HUES48 (cell line): Measurements from ENCODE around the gene ABCB8.
"Not testable (repeated sequence)": the region's sequence is repeated elsewhere in the genome, so short reads cannot be mapped to it uniquely, and the experiment has no call there.

ENCODE experiments used
- H3K27ac ChIP-seq: one replicate; pipeline ENCODE4 v1.7.0; 2013; ENCODE audit warnings: low read depth, low read length, inconsistent platforms
- H3K27me3 ChIP-seq: 2 replicates; pipeline ENCODE4 v1.6.1; 2013; ENCODE audit warnings: mild to moderate bottlenecking, low read length; ENCODE audit not compliant: control insufficient read depth, insufficient read depth
- H3K36me3 ChIP-seq: 2 replicates; pipeline ENCODE4 v1.6.1; 2013; ENCODE audit warnings: low read length; ENCODE audit not compliant: control insufficient read depth, insufficient read depth
- H3K4me1 ChIP-seq: 2 replicates; pipeline ENCODE4 v1.6.1; 2013; ENCODE audit warnings: mild to moderate bottlenecking, low read length; ENCODE audit not compliant: control insufficient read depth, insufficient read depth
- H3K4me3 ChIP-seq: 2 replicates; pipeline ENCODE4 v1.5.1; 2013; ENCODE audit warnings: mild to moderate bottlenecking, low read depth, low read length
- H3K9ac ChIP-seq: 2 replicates; pipeline ENCODE4 v1.6.1; 2013; ENCODE audit warnings: mild to moderate bottlenecking, low read depth, low read length, moderate library complexity
- H3K9me3 ChIP-seq: 2 replicates; pipeline ENCODE4 v1.6.1; 2013; ENCODE audit warnings: low read length; ENCODE audit not compliant: control insufficient read depth, insufficient read depth

ABCB8 gene

DNA sequence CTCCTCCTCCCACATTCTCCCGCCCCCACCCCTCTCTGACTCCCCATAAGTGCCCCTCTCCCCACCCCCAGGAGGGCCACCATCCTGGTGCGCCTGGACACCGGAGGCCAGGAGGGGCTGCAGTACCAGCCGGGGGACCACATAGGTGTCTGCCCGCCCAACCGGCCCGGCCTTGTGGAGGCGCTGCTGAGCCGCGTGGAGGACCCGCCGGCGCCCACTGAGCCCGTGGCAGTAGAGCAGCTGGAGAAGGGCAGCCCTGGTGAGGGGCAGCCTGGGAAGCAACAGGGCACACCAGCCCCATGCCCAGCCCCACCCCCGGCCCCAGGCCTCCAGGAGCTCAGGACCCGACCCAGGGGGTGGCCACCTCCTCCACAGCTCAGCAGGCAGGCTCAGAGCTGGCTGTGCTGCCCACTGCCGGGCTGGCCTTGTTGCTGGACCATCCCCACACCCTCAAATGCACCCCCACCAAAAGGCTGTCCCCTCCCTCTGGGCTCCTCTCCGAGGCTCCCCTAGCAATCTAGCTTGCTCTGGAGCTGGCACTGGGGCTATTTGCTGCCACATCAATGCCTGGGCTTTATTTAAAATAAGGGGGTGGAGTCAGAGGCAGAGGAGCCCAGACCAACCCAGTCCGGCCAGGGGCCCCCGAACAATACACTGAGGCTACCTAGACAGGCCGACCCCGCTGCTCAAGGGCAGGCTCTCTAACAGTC, 18.8 kb upstream of the ABCB8 start:
- no peaks in the 10 kb centered on the region for H3K36me3 ChIP-seq
- H3K9me3 ChIP-seq: no peaks in the 10 kb centered on the region
- no peak overlapping the region for H3K9ac ChIP-seq
- H3K4me3 ChIP-seq: no peak overlapping the region
- peaks cover 13% of the 10 kb centered on the region for H3K27me3 ChIP-seq
- peaks cover 30% of the 10 kb centered on the region; the same call in 1 of the 2 replicates for H3K4me1 ChIP-seq
- H3K27ac ChIP-seq: no peak overlapping the region

DNA sequence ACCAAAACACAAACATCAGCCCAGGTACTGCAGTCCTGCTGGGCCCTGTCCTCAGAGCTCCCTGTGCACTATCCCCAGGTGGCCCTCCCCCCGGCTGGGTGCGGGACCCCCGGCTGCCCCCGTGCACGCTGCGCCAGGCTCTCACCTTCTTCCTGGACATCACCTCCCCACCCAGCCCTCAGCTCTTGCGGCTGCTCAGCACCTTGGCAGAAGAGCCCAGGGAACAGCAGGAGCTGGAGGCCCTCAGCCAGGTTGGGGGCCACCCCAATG, 18.3 kb upstream of the ABCB8 start:
- no peak overlapping the region for H3K27ac ChIP-seq
- no peak overlapping the region for H3K9ac ChIP-seq
- no peaks in the 10 kb centered on the region for H3K9me3 ChIP-seq
- H3K27me3 ChIP-seq: peaks cover 13% of the 10 kb centered on the region
- H3K4me1 ChIP-seq: peaks cover 30% of the 10 kb centered on the region; the same call in 1 of the 2 replicates
- no peaks in the 10 kb centered on the region for H3K36me3 ChIP-seq
- H3K4me3 ChIP-seq: no peak overlapping the region

DNA sequence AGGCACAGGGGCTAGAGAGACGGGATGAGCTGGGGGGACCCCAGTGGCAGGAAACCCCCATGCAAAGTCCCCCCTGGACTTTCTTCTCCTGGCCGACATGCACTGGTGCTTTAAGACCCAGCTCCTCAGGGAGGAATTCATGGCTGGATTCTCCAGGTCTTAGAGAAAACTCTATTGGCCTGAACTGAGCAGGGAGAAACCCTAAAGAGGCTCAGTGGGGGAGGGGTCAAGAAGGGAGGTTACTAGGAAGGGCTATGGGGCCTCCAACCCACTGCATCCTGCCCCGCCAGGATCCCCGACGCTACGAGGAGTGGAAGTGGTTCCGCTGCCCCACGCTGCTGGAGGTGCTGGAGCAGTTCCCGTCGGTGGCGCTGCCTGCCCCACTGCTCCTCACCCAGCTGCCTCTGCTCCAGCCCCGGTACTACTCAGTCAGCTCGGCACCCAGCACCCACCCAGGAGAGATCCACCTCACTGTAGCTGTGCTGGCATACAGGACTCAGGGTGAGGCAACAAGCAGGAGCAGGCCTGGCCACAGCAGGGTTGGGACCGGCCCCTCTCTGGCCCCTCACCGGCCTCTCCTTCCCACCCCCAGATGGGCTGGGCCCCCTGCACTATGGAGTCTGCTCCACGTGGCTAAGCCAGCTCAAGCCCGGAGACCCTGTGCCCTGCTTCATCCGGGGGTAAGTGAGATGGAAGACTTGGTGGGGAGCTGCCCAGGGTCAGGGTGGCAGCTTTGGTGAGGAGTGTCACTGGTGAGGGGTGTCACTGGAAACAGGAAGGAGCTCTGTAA, 17.7 kb upstream of the ABCB8 start:
- Histone ChIP-seq H3K4me3 (peak overlapping the region; percentile 23; the same call in 1 of the 2 replicates), H3K27me3 (peaks cover 13% of the 10 kb centered on the region), H3K36me3 (no peaks in the 10 kb centered on the region), H3K4me1 (peaks cover 30% of the 10 kb centered on the region; the same call in 1 of the 2 replicates), H3K9ac (no peak overlapping the region), H3K9me3 (no peaks in the 10 kb centered on the region), H3K27ac (no peak overlapping the region)

DNA sequence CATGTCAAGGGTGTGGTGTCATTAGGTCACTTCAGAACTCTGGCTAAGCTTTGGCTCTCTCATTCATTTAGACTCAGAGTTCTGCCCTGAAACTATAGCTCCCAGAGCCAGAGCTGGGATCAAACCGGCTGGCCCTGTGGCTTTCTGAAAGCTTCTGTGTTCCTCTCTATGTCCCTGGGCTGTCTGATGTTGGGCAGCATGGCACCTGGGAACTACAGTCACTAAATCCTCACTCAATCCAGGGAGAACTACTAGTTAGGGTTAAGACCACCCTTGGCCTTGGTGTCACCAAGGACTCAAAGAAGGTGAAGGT, 17.2 kb upstream of the ABCB8 start:
- Histone ChIP-seq H3K4me1 (peaks cover 30% of the 10 kb centered on the region; the same call in 1 of the 2 replicates), H3K36me3 (no peaks in the 10 kb centered on the region), H3K9me3 (no peaks in the 10 kb centered on the region), H3K4me3 (no peak overlapping the region), H3K27me3 (peaks cover 14% of the 10 kb centered on the region), H3K9ac (no peak overlapping the region), H3K27ac (no peak overlapping the region)

DNA sequence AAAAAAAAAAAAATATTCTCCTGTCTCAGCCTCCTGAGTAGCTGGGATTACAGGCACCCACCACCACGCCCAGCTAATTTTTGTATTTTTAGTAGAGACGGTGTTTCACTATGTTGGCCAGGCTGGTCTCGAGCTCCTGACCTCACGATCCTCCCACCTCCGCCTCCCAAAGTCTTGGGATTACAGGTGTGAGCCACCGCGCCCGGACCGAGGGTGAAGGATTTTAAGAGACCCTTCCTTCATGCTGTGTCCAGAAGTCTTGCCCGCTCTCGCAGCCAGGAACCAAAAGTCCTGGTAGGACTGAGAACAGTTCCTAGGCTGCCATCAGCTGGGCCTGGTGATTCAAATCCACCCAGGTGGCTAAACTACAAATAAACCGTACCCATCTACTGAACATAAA, 16.6 kb upstream of the ABCB8 start:
- H3K27me3 ChIP-seq: peaks cover 18% of the 10 kb centered on the region
- not testable (repeated sequence) for H3K36me3 ChIP-seq, H3K9me3 ChIP-seq, H3K27ac ChIP-seq, H3K4me3 ChIP-seq, H3K9ac ChIP-seq
- peaks cover 30% of the 10 kb centered on the region; the same call in 1 of the 2 replicates for H3K4me1 ChIP-seq

DNA sequence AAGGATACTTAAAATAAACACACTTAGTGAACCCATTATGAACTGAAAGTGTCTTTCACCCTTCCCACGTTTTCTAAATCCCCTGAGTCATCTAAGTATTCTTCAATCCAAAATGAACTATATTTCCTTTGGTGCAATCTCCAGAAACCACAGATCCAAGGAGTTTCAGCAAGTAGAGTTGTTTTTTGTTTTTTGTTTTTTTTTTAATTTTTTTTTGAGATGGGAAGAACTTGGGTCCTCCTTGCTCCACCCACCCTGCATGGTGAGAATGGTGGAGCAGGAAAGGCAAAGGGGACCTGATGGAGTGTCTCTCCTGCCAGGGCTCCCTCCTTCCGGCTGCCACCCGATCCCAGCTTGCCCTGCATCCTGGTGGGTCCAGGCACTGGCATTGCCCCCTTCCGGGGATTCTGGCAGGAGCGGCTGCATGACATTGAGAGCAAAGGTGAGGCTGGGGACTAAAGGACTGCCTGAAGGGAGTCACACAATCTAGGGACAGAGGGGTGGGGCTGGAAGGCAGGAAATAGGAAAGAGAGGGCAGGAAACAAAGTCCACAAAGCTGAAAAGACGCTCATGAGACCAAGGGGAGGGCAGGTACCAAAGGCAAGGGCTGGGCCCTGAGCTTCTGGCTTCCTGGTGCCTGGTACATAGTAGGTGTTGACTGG, 16.1 kb upstream of the ABCB8 start:
- no peaks in the 10 kb centered on the region for H3K36me3 ChIP-seq
- H3K27ac ChIP-seq: no peak overlapping the region
- peaks cover 30% of the 10 kb centered on the region; the same call in 1 of the 2 replicates for H3K4me1 ChIP-seq
- no peak overlapping the region for H3K9ac ChIP-seq
- no peaks in the 10 kb centered on the region for H3K9me3 ChIP-seq
- no peak overlapping the region for H3K4me3 ChIP-seq
- peaks cover 22% of the 10 kb centered on the region for H3K27me3 ChIP-seq

DNA sequence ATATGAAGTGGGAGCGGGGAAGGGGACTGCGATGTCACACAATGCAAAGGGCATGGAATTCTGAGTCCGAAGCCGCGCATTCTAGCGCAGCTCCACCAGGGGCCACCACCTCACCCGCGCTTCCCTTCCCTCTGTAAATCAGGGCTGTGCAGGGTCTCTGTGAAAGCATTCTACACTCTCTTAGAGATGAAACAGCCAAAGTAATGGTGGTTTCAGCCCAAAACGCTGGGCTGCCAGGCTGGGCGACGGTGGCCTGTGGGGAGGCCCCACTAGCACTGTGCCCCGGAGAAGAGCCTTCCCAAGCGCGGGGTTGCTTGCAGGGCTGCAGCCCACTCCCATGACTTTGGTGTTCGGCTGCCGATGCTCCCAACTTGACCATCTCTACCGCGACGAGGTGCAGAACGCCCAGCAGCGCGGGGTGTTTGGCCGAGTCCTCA, 15.3 kb upstream of the ABCB8 start:
- H3K27me3 ChIP-seq: peaks cover 30% of the 10 kb centered on the region
- no peak overlapping the region for H3K27ac ChIP-seq
- peaks cover 25% of the 10 kb centered on the region; the same call in 1 of the 2 replicates for H3K4me1 ChIP-seq
- no peaks in the 10 kb centered on the region for H3K9me3 ChIP-seq
- H3K9ac ChIP-seq: no peak overlapping the region
- H3K4me3 ChIP-seq: peak overlapping the region; percentile 52
- H3K36me3 ChIP-seq: no peaks in the 10 kb centered on the region

DNA sequence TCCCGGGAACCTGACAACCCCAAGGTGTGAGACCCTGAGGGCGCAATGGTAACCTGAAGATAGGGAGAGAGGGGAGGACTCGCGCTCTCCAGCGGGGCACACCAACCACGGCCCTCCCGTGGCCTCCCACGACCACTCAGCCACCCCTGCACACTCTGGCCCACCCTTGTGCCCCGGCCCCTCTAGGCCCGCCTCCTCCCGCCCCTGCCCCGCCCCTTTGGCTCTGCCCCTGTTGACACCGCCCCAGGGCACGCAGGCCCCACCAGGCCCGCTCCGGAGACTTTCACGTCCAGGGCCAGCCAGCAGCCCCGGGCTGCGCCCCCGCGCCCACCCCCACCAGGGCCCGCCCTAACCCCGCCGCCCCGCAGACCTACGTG, 14.9 kb upstream of the ABCB8 start:
- H3K4me1 ChIP-seq: peaks cover 22% of the 10 kb centered on the region; the same call in 1 of the 2 replicates
- no peak overlapping the region for H3K9ac ChIP-seq
- H3K36me3 ChIP-seq: no peaks in the 10 kb centered on the region
- peaks cover 34% of the 10 kb centered on the region for H3K27me3 ChIP-seq
- H3K4me3 ChIP-seq: peak overlapping the region; percentile 52
- H3K27ac ChIP-seq: no peak overlapping the region
- no peaks in the 10 kb centered on the region for H3K9me3 ChIP-seq

DNA sequence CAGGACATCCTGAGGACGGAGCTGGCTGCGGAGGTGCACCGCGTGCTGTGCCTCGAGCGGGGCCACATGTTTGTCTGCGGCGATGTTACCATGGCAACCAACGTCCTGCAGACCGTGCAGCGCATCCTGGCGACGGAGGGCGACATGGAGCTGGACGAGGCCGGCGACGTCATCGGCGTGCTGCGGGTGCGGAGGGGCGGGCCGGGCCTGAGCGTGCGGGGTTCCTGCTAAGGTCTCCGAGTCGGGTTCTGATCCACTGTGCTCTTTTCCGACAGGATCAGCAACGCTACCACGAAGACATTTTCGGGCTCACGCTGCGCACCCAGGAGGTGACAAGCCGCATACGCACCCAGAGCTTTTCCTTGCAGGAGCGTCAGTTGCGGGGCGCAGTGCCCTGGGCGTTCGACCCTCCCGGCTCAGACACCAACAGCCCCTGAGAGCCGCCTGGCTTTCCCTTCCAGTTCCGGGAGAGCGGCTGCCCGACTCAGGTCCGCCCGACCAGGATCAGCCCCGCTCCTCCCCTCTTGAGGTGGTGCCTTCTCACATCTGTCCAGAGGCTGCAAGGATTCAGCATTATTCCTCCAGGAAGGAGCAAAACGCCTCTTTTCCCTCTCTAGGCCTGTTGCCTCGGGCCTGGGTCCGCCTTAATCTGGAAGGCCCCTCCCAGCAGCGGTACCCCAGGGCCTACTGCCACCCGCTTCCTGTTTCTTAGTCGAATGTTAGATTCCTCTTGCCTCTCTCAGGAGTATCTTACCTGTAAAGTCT, 14.3 kb upstream of the ABCB8 start:
- no peaks in the 10 kb centered on the region for H3K9me3 ChIP-seq
- H3K27ac ChIP-seq: no peak overlapping the region
- peak overlapping the region; percentile 61 for H3K4me3 ChIP-seq
- peaks cover 20% of the 10 kb centered on the region; the same call in 1 of the 2 replicates for H3K4me1 ChIP-seq
- 0 out of 2 replicates have a peak overlapping the region, but pooled peaks have one; percentile 45 for H3K9ac ChIP-seq
- H3K36me3 ChIP-seq: no peaks in the 10 kb centered on the region
- peaks cover 39% of the 10 kb centered on the region for H3K27me3 ChIP-seq

DNA sequence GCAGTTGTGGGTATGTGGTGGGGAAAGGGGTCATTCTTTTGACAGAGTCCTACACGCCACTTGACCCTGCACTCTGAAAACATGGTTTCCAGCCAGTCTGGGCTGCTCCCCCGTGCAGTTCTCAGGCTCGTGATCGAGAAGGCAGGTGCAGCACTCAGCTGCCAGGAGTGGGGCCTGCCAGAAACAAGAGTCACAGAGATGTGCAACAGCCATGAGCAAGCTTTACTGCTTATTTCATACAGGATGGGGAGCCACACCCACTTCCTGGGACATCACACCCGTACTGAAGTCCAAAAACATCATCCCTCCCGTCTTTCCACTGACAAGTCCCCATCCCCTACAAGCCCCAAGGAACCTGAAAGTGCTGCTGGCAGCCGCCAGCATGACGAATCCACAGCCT, 13.3 kb upstream of the ABCB8 start:
- peaks cover 23% of the 10 kb centered on the region; the same call in 1 of the 2 replicates for H3K4me1 ChIP-seq

More for the DNA sequence above, 13.3 kb upstream of the ABCB8 start:
- H3K9me3 ChIP-seq: no peaks in the 10 kb centered on the region
- H3K27me3 ChIP-seq: peaks cover 50% of the 10 kb centered on the region
- H3K27ac ChIP-seq: no peak overlapping the region
- H3K36me3 ChIP-seq: no peaks in the 10 kb centered on the region
- H3K4me3 ChIP-seq: no peak overlapping the region
- no peak overlapping the region for H3K9ac ChIP-seq
